Ascending aorta (tissue), 2 donors: ENCODE measurements around the gene GALR2. TPM values are rescaled to one million over a fixed set of nuclear protein-coding genes. Genes with fewer than 3 reads are reported as not detected.

ENCODE experiments used
- DNase-seq, 2 donors: peaks; one replicate each; pipeline ENCODE4 v3.0.0-alpha.2; 2019; ENCODE audit warnings: low spot score in 2 of 2
- H3K27ac ChIP-seq, 2 donors: fragments of 200-600 bp; sonication (generic); one replicate each; pipeline ENCODE4 v1.5.1; 2016 to 2017; ENCODE audit warnings: mild to moderate bottlenecking in 1 of 2
- H3K27me3 ChIP-seq: fragments of 200-600 bp; sonication (generic); one replicate; pipeline ENCODE4 v1.5.1; 2017
- H3K36me3 ChIP-seq, 2 donors: fragments of 200-600 bp; sonication (generic); one replicate each; pipeline ENCODE4 v1.5.1; 2016
- H3K4me1 ChIP-seq, 2 donors: fragments of 200-600 bp; sonication (generic); one replicate each; pipeline ENCODE4 v1.5.1; 2016 to 2017; ENCODE audit warnings: mild to moderate bottlenecking in 1 of 2
- H3K4me3 ChIP-seq, 2 donors: fragments of 200-600 bp; sonication (generic); one replicate each; pipeline ENCODE4 v1.5.1; 2016 to 2017; ENCODE audit warnings: mild to moderate bottlenecking in 1 of 2
- H3K9me3 ChIP-seq, 2 donors: fragments of 200-600 bp; sonication (generic); one replicate each; pipeline ENCODE4 v1.5.1; 2016
- CTCF ChIP-seq, 3 experiments: fragments of 200-600 bp in 2 of 3; fragments of 450-650 bp in 1 of 3; sonication (generic) in 2 of 3; IDR thresholded peaks; one replicate each; pipeline ENCODE4 v1.5.1; 2016 to 2019; ENCODE audit warnings: antibody characterized with exemption in 3 of 3, mild to moderate bottlenecking in 1 of 3, moderate library complexity in 1 of 3
- intact Hi-C: fragments of 100-400 bp; cut with DNase I; formaldehyde crosslinking; loops from one replicate; pipeline ENCODE4 v1.15.1; 2023
- total RNA-seq: library from RNA; depleted of rRNA; stranded (reverse); fragments of >200 nt; gene quantifications from one replicate; pipeline ENCODE4 v1.1.0, GENCODE V29; 2016

The GALR2 gene
- total RNA-seq, 1 donor from 2014 or later, result 2.3 TPM

GRCh38 chr17:76082326-76083251 lies 8.0 kb downstream of the GALR2 start:
- intact Hi-C loops, result no loop called here
- peaks cover 42 to 49% of the 10 kb centered on the region in 2 donors for H3K36me3 ChIP-seq
- H3K9me3 ChIP-seq, result no peaks in the 10 kb centered on the region
- no peak overlapping the region for H3K27ac ChIP-seq
- H3K27me3 ChIP-seq, result no peaks in the 10 kb centered on the region
- H3K4me3 ChIP-seq, result no peak overlapping the region
- no peaks in the 10 kb centered on the region for H3K4me1 ChIP-seq
- DNase-seq, result no peak
- TF ChIP-seq CTCF (IDR thresholded peaks at IDR 0.05), result no peak

- Histone ChIP-seq H3K4me1 (no peaks in the 10 kb centered on the region), H3K27ac (no peak overlapping the region), H3K9me3 (no peaks in the 10 kb centered on the region), H3K36me3 (peaks cover 53 to 59% of the 10 kb centered on the region in 2 donors), H3K4me3 (no peak overlapping the region), H3K27me3 (no peaks in the 10 kb centered on the region)
- TF ChIP-seq CTCF (IDR thresholded peaks at IDR 0.05), result no peak
- DNase-seq, result no peak
- intact Hi-C loops, result no loop called here
Measured at GRCh38 chr17:76083536-76084182, 9.1 kb downstream of the GALR2 start.

GRCh38 chr17:76085066-76085730 lies 10.6 kb downstream of the GALR2 start:
- Histone ChIP-seq H3K36me3 (peaks cover 68 to 75% of the 10 kb centered on the region in 2 donors), H3K4me3 (no peak overlapping the region), H3K27me3 (no peaks in the 10 kb centered on the region), H3K27ac (no peak overlapping the region), H3K4me1 (no peaks in the 10 kb centered on the region), H3K9me3 (no peaks in the 10 kb centered on the region)
- intact Hi-C loops, result no loop called here
- no peak for DNase-seq
- no peak for TF ChIP-seq CTCF (IDR thresholded peaks at IDR 0.05)

GRCh38 chr17:76085731-76086366 lies 11.3 kb downstream of the GALR2 start:
- DNase-seq, result no peak
- H3K27ac ChIP-seq, result no peak overlapping the region
- intact Hi-C loops, result no loop called here
- no peak overlapping the region for H3K4me3 ChIP-seq
- H3K27me3 ChIP-seq, result no peaks in the 10 kb centered on the region
- peaks cover 75 to 81% of the 10 kb centered on the region in 2 donors for H3K36me3 ChIP-seq
- no peaks in the 10 kb centered on the region for H3K9me3 ChIP-seq
- no peak for TF ChIP-seq CTCF (IDR thresholded peaks at IDR 0.05)
- no peaks in the 10 kb centered on the region for H3K4me1 ChIP-seq

- DNase-seq, result no peak
- H3K9me3 ChIP-seq, result no peaks in the 10 kb centered on the region
- no peak overlapping the region for H3K4me3 ChIP-seq
- no peak for TF ChIP-seq CTCF (IDR thresholded peaks at IDR 0.05)
- intact Hi-C loops, result no loop called here
- no peak overlapping the region for H3K27ac ChIP-seq
- peaks cover 80 to 86% of the 10 kb centered on the region in 2 donors for H3K36me3 ChIP-seq
- no peaks in the 10 kb centered on the region for H3K4me1 ChIP-seq
- H3K27me3 ChIP-seq, result no peaks in the 10 kb centered on the region
Measured at GRCh38 chr17:76086384-76086783, 11.8 kb downstream of the GALR2 start.
